A673 (cell line): ENCODE results near the gene LAMA3. TPM values are rescaled to one million over a fixed set of nuclear protein-coding genes. Genes with fewer than 3 reads are reported as not detected.

Source experiments
- BruUV-seq: library from RNA; stranded (reverse); fragments of 400-500 nt; replicated peaks from 2 replicates; lab custom pipeline; 2021; lab: Mats Ljungman, UMichigan
- CTCF ChIA-PET: fragments of 300-600 bp; sonication (Branson Sonifier 250); formaldehyde crosslinking; loops from one replicate; lab custom pipeline; 2022; ENCODE audit warnings: antibody characterized with exemption; lab: Charles Lee
- POLR2A ChIA-PET: fragments of 300-600 bp; sonication (Branson Sonifier 250); formaldehyde crosslinking; loops from one replicate; lab custom pipeline; 2022; ENCODE audit warnings: antibody characterized with exemption; ENCODE audit not compliant: low non-redundant PET; lab: Charles Lee
- DNase-seq: peaks from one replicate; pipeline ENCODE4 v3.0.0-alpha.2; 2015; ENCODE audit warnings: low spot score
- H3K27ac ChIP-seq: fragments of 200-600 bp; sonication (generic); 2 replicates; pipeline ENCODE4 v1.5.1; 2016; ENCODE audit warnings: mixed run types, low read depth, mild to moderate bottlenecking, mixed read lengths, antibody characterized with exemption, low read length; ENCODE audit not compliant: poor library complexity, severe bottlenecking
- H3K27me3 ChIP-seq: fragments of 200-600 bp; sonication (generic); replicated peaks from 2 replicates; pipeline ENCODE4 v1.6.1; 2017; ENCODE audit warnings: mixed run types, low read depth, mild to moderate bottlenecking, mixed read lengths, antibody characterized with exemption, low read length; ENCODE audit not compliant: insufficient read depth, poor library complexity
- H3K36me3 ChIP-seq: fragments of 200-600 bp; sonication (generic); 2 replicates; pipeline ENCODE4 v1.6.1; 2016; ENCODE audit warnings: mixed run types, mild to moderate bottlenecking, mixed read lengths, antibody characterized with exemption, low read length; ENCODE audit not compliant: insufficient read depth, poor library complexity, severe bottlenecking
- H3K4me1 ChIP-seq: fragments of 200-600 bp; sonication (generic); 2 replicates; pipeline ENCODE4 v1.6.1; 2017; ENCODE audit warnings: mixed run types, mild to moderate bottlenecking, mixed read lengths, antibody characterized with exemption, low read length; ENCODE audit not compliant: insufficient read depth, poor library complexity, severe bottlenecking
- H3K4me3 ChIP-seq: fragments of 200-600 bp; sonication (generic); 2 replicates; pipeline ENCODE4 v1.5.1; 2016; ENCODE audit warnings: low read depth, mixed run types, mild to moderate bottlenecking, mixed read lengths, low read length; ENCODE audit not compliant: poor library complexity, severe bottlenecking
- H3K9me3 ChIP-seq: fragments of 200-600 bp; sonication (generic); 2 replicates; pipeline ENCODE4 v1.6.1; 2016; ENCODE audit warnings: mixed run types, low read depth, mild to moderate bottlenecking, mixed read lengths, antibody characterized with exemption, low read length; ENCODE audit not compliant: poor library complexity, severe bottlenecking
- CTCF ChIP-seq: fragments of 300-800, 200-600 bp; sonication (generic); conservative IDR thresholded peaks from 2 replicates; pipeline ENCODE4 v1.5.1; 2017; ENCODE audit warnings: low read depth, mild to moderate bottlenecking, antibody characterized with exemption, low read length, moderate library complexity, mixed read lengths
- EZH2 ChIP-seq: fragments of 200-600 bp; sonication (generic); IDR thresholded peaks from 2 replicates; pipeline ENCODE4 v1.6.1; 2017; ENCODE audit warnings: borderline replicate concordance, low read depth, mild to moderate bottlenecking, mixed read lengths, antibody characterized with exemption, low read length; ENCODE audit not compliant: poor library complexity, severe bottlenecking
- intact Hi-C: fragments of 100-400 bp; cut with micrococcal nuclease; formaldehyde crosslinking; loops from one replicate; pipeline ENCODE4 v1.10.0; 2022; ENCODE audit not compliant: unreplicated experiment
- total RNA-seq: library from RNA; stranded (reverse); gene quantifications from 2 replicates; pipeline ENCODE4 v1.2.3, GENCODE V29; 2021

The LAMA3 gene
- total RNA-seq, 1 experiment from 2014 or later, result 2.7 TPM

GRCh38 chr18:23876921-23877320 lies 187.7 kb downstream of the LAMA3 start:
- CTCF ChIA-PET, result no interaction called here
- H3K9me3 ChIP-seq, result no peaks in the 10 kb centered on the region
- DNase-seq, result no peak
- no peak for TF ChIP-seq CTCF
- no peak for TF ChIP-seq EZH2
- peaks cover 8% of the 10 kb centered on the region for H3K4me1 ChIP-seq
- no peaks in the 10 kb centered on the region for H3K27me3 ChIP-seq
- no peak overlapping the region for H3K27ac ChIP-seq
- no TSS peak for BruUV-seq
- POLR2A ChIA-PET, result no interaction called here
- intact Hi-C loops, result no loop called here
- no peaks in the 10 kb centered on the region for H3K36me3 ChIP-seq
- no peak overlapping the region for H3K4me3 ChIP-seq

- Histone ChIP-seq H3K9me3 (no peaks in the 10 kb centered on the region), H3K27me3 (no peaks in the 10 kb centered on the region), H3K27ac (no peak overlapping the region), H3K36me3 (no peaks in the 10 kb centered on the region), H3K4me1 (peaks cover 8% of the 10 kb centered on the region), H3K4me3 (no peak overlapping the region)
- ChIA-PET POLR2A (no interaction called here), CTCF (no interaction called here)
- intact Hi-C loops, result no loop called here
- BruUV-seq, result no TSS peak
- no peak for TF ChIP-seq EZH2
- no peak for TF ChIP-seq CTCF
- no peak for DNase-seq
Observed at GRCh38 chr18:23877371-23877770, 188.1 kb downstream of the LAMA3 start.

- ChIA-PET POLR2A (no interaction called here), CTCF (no interaction called here)
- BruUV-seq, result no TSS peak
- DNase-seq, result no peak
- Histone ChIP-seq H3K4me1 (peaks cover 8% of the 10 kb centered on the region), H3K36me3 (no peaks in the 10 kb centered on the region), H3K9me3 (no peaks in the 10 kb centered on the region), H3K4me3 (no peak overlapping the region), H3K27ac (no peak overlapping the region), H3K27me3 (no peaks in the 10 kb centered on the region)
- TF ChIP-seq CTCF (no peak), EZH2 (no peak)
- intact Hi-C loops, result no loop called here
Observed at GRCh38 chr18:23878336-23878900, 189.2 kb downstream of the LAMA3 start.
